Measurements from ENCODE around the gene CLIP2.

CLIP2 gene

DNA sequence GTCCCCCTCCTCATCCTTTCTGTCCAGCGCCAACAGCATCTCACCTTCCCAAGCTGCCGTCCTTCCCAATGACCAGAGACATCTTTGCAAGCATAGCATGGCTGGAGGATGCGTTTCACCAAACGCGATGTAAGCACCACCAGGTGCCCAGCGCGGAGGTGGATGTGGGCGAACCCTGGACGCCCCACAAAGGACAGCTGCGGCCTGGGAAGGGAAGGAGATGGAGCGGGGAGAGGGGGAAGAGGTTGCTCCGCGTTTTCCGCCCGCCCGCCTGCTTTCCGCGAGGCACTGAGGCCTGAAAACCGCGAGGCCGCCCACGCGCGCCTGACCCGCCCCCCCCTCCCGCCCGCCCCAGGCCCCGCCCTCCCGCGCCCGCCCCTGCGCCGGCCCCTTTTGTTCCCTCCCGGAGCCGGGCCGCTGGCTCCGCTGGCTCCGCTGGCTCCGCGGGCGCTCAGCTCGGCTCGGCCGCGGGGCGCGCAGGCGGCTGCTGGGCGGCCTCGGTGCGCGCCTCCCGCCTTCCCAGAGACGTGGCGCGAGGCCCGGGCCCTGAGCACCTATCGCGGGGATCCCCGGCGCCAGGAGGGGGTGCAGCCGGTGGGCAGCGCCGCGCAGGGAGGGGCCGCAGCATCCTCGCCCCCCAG lies at the start of gene CLIP2:
CLIP2 (plus strand) TSS at position 390 of the 641 bp plus-strand sequence. CDS start 28,140 bp downstream, outside the sequence.
- TF ChIP-seq CREB1 (IDR thresholded peaks at IDR 0.05; ENCODE audit: low read depth) (no peak), FOXM1 (IDR thresholded peaks at IDR 0.05; ENCODE audit: borderline replicate concordance, low read depth) (no peak), TAF1 (IDR thresholded peaks at IDR 0.05; ENCODE audit: low read depth) (peak; percentile 24; the same call in 1 of the 2 replicates), RAD21 (IDR thresholded peaks at IDR 0.05; ENCODE audit: low read depth) (no peak), TCF12 (IDR thresholded peaks at IDR 0.05; ENCODE audit: low read depth) (no peak), ZBTB7A (IDR thresholded peaks at IDR 0.05; ENCODE audit: low read depth) (0 out of 2 replicates have a peak, but pooled peaks have one; percentile 4), NFIC (IDR thresholded peaks at IDR 0.05) (no peak), TEAD4 (IDR thresholded peaks at IDR 0.05) (0 out of 2 replicates have a peak, but pooled peaks have one; percentile 5), EP300 (IDR thresholded peaks at IDR 0.05; ENCODE audit: borderline replicate concordance) (no peak), MAX (IDR thresholded peaks at IDR 0.05) (peak; percentile 68; the same call in 1 of the 2 replicates)
- TF ChIP-seq, protein P1, sequence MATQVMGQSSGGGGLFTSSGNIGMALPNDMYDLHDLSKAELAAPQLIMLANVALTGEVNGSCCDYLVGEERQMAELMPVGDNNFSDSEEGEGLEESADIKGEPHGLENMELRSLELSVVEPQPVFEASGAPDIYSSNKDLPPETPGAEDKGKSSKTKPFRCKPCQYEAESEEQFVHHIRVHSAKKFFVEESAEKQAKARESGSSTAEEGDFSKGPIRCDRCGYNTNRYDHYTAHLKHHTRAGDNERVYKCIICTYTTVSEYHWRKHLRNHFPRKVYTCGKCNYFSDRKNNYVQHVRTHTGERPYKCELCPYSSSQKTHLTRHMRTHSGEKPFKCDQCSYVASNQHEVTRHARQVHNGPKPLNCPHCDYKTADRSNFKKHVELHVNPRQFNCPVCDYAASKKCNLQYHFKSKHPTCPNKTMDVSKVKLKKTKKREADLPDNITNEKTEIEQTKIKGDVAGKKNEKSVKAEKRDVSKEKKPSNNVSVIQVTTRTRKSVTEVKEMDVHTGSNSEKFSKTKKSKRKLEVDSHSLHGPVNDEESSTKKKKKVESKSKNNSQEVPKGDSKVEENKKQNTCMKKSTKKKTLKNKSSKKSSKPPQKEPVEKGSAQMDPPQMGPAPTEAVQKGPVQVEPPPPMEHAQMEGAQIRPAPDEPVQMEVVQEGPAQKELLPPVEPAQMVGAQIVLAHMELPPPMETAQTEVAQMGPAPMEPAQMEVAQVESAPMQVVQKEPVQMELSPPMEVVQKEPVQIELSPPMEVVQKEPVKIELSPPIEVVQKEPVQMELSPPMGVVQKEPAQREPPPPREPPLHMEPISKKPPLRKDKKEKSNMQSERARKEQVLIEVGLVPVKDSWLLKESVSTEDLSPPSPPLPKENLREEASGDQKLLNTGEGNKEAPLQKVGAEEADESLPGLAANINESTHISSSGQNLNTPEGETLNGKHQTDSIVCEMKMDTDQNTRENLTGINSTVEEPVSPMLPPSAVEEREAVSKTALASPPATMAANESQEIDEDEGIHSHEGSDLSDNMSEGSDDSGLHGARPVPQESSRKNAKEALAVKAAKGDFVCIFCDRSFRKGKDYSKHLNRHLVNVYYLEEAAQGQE (IDR thresholded peaks at IDR 0.05; ENCODE audit: low read depth): no peak

- no peak for TF ChIP-seq EP300 (IDR thresholded peaks at IDR 0.05; ENCODE audit: borderline replicate concordance)
- no peak for TF ChIP-seq FOXM1 (IDR thresholded peaks at IDR 0.05; ENCODE audit: borderline replicate concordance, low read depth)
These were observed 48.7 kb upstream of the CLIP2 start for GRCh38 chr7:74240482-74240881.

DNA sequence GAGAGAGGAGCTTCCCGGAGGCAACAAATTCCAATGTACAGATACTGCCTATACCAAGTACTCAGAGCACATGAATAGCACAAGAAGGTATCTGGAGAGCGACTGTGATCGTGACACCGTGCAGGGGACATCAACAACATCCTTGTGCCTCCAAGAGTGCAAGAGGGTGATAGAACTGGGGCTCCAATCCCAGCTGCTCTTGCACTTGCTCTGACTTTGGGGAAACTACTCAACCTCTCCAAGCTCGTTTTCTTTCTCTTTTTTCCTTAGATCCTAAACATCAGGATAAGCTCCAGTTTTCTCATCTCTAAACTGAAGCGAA lies 47.1 kb upstream of the CLIP2 start:
- TF ChIP-seq EGR1 (IDR thresholded peaks at IDR 0.05) (no peak), TEAD4 (IDR thresholded peaks at IDR 0.05) (no peak), TCF12 (IDR thresholded peaks at IDR 0.05; ENCODE audit: low read depth) (no peak), TAF1 (IDR thresholded peaks at IDR 0.05; ENCODE audit: low read depth) (no peak), EP300 (IDR thresholded peaks at IDR 0.05; ENCODE audit: borderline replicate concordance) (no peak), YY1 (IDR thresholded peaks at IDR 0.05; ENCODE audit: low read depth) (no peak), ZBTB7A (IDR thresholded peaks at IDR 0.05; ENCODE audit: low read depth) (no peak), CEBPB (IDR thresholded peaks at IDR 0.05) (no peak), CREB1 (IDR thresholded peaks at IDR 0.05; ENCODE audit: low read depth) (no peak), NFIC (IDR thresholded peaks at IDR 0.05) (no peak), MAX (IDR thresholded peaks at IDR 0.05) (no peak), RAD21 (IDR thresholded peaks at IDR 0.05; ENCODE audit: low read depth) (no peak), FOXM1 (IDR thresholded peaks at IDR 0.05; ENCODE audit: borderline replicate concordance, low read depth) (no peak)
- TF ChIP-seq, protein P1 (IDR thresholded peaks at IDR 0.05; ENCODE audit: low read depth): no peak
- TF ChIP-seq, protein P2, sequence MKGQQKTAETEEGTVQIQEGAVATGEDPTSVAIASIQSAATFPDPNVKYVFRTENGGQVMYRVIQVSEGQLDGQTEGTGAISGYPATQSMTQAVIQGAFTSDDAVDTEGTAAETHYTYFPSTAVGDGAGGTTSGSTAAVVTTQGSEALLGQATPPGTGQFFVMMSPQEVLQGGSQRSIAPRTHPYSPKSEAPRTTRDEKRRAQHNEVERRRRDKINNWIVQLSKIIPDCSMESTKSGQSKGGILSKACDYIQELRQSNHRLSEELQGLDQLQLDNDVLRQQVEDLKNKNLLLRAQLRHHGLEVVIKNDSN (IDR thresholded peaks at IDR 0.05): no peak

DNA sequence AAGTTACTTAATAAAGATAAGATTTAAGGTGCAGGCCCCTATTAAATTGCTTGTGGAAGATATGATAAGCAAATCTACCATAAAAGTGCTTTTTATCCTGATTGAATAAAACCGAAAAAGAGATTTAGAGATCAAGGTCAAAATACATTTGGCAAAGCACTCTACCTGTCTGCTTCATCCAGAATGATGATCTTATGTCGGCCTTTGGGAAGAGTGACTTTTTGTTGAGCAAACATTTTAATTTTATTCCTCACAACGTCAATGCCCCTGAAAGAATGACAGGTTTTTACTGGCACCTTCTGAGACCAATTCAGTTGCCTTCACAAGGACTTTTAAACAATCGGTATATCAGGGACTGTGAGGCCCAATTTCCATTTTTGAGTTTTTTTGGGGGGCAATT lies 42.7 kb upstream of the CLIP2 start:
- TF ChIP-seq TCF12 (IDR thresholded peaks at IDR 0.05; ENCODE audit: low read depth): no peak
- TF ChIP-seq TEAD4 (IDR thresholded peaks at IDR 0.05): no peak
- no peak for TF ChIP-seq ZBTB7A (IDR thresholded peaks at IDR 0.05; ENCODE audit: low read depth)
- TF ChIP-seq CEBPB (IDR thresholded peaks at IDR 0.05): no peak
- TF ChIP-seq NFIC (IDR thresholded peaks at IDR 0.05): no peak
- TF ChIP-seq EGR1 (IDR thresholded peaks at IDR 0.05): no peak
- no peak for TF ChIP-seq YY1 (IDR thresholded peaks at IDR 0.05; ENCODE audit: low read depth)
- no peak for TF ChIP-seq RAD21 (IDR thresholded peaks at IDR 0.05; ENCODE audit: low read depth)
- TF ChIP-seq FOXM1 (IDR thresholded peaks at IDR 0.05; ENCODE audit: borderline replicate concordance, low read depth): no peak
- TF ChIP-seq, protein P2 (IDR thresholded peaks at IDR 0.05): no peak
- no peak for TF ChIP-seq EP300 (IDR thresholded peaks at IDR 0.05; ENCODE audit: borderline replicate concordance)
- no peak for TF ChIP-seq CREB1 (IDR thresholded peaks at IDR 0.05; ENCODE audit: low read depth)
- TF ChIP-seq TAF1 (IDR thresholded peaks at IDR 0.05; ENCODE audit: low read depth): no peak
- no peak for TF ChIP-seq MAX (IDR thresholded peaks at IDR 0.05)

- no peak for TF ChIP-seq EP300 (IDR thresholded peaks at IDR 0.05; ENCODE audit: borderline replicate concordance)
- TF ChIP-seq YY1 (IDR thresholded peaks at IDR 0.05; ENCODE audit: low read depth): no peak
- no peak for TF ChIP-seq TAF1 (IDR thresholded peaks at IDR 0.05; ENCODE audit: low read depth)
- no peak for TF ChIP-seq CREB1 (IDR thresholded peaks at IDR 0.05; ENCODE audit: low read depth)
- TF ChIP-seq EGR1 (IDR thresholded peaks at IDR 0.05): no peak
- TF ChIP-seq, protein P1 (IDR thresholded peaks at IDR 0.05; ENCODE audit: low read depth): no peak
These were observed 41.1 kb upstream of the CLIP2 start for GRCh38 chr7:74248156-74248555.
